IPS DF 4.7 (cell line): ENCODE results near the gene MAP3K15.

Experiments
- DNase-seq: peaks from one replicate; pipeline ENCODE4 v3.0.0-alpha.2; 2013; ENCODE audit warnings: low spot score; ENCODE audit errors: extremely low read depth

The MAP3K15 gene

GRCh38 chrX:19410259-19410658 lies 105.0 kb downstream of the MAP3K15 start:
- DNase-seq: peak; percentile 5

- no peak for DNase-seq
Observed at GRCh38 chrX:19403696-19404095, 111.6 kb downstream of the MAP3K15 start.

GRCh38 chrX:19392703-19393102 lies 122.6 kb downstream of the MAP3K15 start:
- DNase-seq: no peak

- DNase-seq: no peak
Observed at GRCh38 chrX:19392078-19392477, 123.2 kb downstream of the MAP3K15 start.

- no peak for DNase-seq
Observed at GRCh38 chrX:19389227-19389845, 126.0 kb downstream of the MAP3K15 start.

- no peak for DNase-seq
Observed at GRCh38 chrX:19388741-19389140, 126.6 kb downstream of the MAP3K15 start.

- DNase-seq: no peak
Observed at GRCh38 chrX:19388064-19388679, 127.1 kb downstream of the MAP3K15 start.

- DNase-seq: no peak
Observed at GRCh38 chrX:19386679-19387078, 128.6 kb downstream of the MAP3K15 start.

- no peak for DNase-seq
Observed at GRCh38 chrX:19382555-19383145, 132.7 kb downstream of the MAP3K15 start.

- no peak for DNase-seq
Observed at GRCh38 chrX:19381326-19381725, 134.0 kb downstream of the MAP3K15 start.

GRCh38 chrX:19377799-19378198 lies 137.5 kb downstream of the MAP3K15 start:
- no peak for DNase-seq

GRCh38 chrX:19375546-19375945 lies 139.8 kb downstream of the MAP3K15 start:
- DNase-seq: no peak

- DNase-seq: no peak
Observed at GRCh38 chrX:19373351-19373891, 141.9 kb downstream of the MAP3K15 start.

- DNase-seq: no peak
Observed at GRCh38 chrX:19372547-19373331, 142.6 kb downstream of the MAP3K15 start.

- no peak for DNase-seq
Observed at GRCh38 chrX:19372170-19372546, 143.2 kb downstream of the MAP3K15 start.

- no peak for DNase-seq
Observed at GRCh38 chrX:19370061-19370460, 145.2 kb downstream of the MAP3K15 start.

- no peak for DNase-seq
Observed at GRCh38 chrX:19368576-19368975, 146.7 kb downstream of the MAP3K15 start.

GRCh38 chrX:19361701-19362100 lies 153.6 kb downstream of the MAP3K15 start:
- no peak for DNase-seq

GRCh38 chrX:19360903-19361302 lies 154.4 kb downstream of the MAP3K15 start:
- no peak for DNase-seq

GRCh38 chrX:19358521-19358920 lies 156.8 kb downstream of the MAP3K15 start:
- no peak for DNase-seq

GRCh38 chrX:19354625-19355024 lies 160.7 kb downstream of the MAP3K15 start:
- DNase-seq: no peak

GRCh38 chrX:19350941-19351384 lies 164.3 kb downstream of the MAP3K15 start:
- no peak for DNase-seq
